HG03039 (cell line): ENCODE measurements around the gene BTF3.
"Not testable (repeated sequence)": the region's sequence is repeated elsewhere in the genome, so short reads cannot be mapped to it uniquely, and the experiment has no call there.

Experiments
- ATAC-seq: cut with Tn5 transposase; IDR thresholded peaks from one replicate; pipeline ENCODE4 v1.9.1; 2021; ENCODE audit warnings: mild to moderate bottlenecking, moderate library complexity; ENCODE audit not compliant: unreplicated experiment

Gene BTF3

DNA sequence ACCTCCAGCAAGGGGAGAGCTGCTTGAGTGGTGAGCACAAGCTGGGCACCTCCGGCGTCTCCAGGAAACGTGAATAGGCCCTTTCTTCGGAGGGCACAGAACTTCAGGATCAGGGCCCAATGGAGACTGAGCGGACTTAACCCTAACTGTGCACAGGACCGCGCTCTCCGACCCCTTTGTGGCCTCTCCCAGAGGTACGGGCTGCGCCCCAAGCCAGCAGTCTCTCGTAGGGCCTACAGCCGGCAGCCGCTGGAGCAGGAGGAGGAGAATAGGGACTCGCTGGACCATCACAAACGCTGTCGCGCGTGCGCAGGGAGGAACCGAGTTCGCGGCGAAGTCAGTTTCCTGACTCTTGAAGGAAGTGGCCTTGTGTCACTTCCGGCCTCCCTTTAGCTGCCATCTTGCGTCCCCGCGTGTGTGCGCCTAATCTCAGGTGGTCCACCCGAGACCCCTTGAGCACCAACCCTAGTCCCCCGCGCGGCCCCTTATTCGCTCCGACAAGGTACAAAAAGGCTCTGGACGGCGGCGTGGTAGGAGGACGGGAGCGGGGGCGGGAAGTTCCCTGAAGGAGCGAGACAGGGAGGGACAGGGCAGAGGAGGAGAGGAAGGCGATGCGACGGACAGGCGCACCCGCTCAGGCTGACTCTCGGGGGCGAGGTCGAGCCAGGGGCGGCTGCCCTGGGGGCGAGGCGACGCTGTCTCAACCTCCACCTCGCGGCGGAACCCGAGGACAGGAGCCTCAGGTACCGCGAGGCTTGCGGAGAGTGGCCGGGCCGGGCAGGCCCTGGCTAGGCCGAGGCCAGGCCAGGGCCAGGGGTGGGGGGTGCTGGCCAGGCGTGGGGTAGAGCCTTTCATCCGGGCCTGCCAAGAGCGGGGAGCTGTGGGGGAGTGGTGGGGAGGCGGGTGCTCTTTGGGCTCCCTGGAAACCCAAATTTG lies at the start of gene BTF3:
TSS of gene BTF3 (plus strand) at position 386 of the 936 bp plus-strand sequence. CDS start at position 612, 226 bp downstream.
- ATAC-seq, result peak; percentile 96

DNA sequence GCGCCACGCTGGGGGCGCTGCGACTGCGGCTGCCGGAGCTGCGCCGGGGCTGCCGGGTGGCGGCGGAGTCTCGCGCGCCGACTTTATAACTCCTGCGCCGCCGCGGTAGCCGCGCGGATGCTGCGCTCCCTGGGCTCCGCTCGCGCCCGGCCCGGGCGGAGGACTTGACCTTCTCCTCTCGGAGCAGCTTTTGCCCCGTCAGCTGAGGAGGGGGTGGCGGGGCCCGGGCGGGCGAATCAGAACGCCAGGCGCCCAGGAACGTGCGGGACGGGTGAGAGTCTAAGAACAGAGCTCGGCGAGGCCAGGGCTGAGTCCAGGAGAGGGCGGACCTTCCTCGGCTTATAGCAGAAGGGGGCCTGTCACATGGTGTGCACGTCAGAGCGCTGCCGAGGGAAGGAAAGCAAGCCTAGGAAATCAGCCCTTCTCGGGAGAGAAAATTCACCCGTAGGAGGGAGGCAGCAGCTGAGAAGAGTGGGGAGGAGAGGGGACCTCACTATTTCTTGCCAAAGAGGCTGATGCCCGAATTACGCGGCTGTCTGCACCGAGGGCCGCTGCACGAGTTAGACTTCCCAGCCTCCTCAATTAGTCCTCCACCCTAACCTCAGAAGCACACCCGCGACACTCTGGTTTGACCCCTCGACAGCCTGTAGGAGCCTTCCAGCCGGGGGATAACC lies 49.6 kb upstream of the BTF3 start, which contains the start of gene FOXD1:
TSS of gene FOXD1 (minus strand) at position 315 of the 674 bp plus-strand sequence. CDS start 415 bp downstream, outside the sequence.
- no peak for ATAC-seq

DNA sequence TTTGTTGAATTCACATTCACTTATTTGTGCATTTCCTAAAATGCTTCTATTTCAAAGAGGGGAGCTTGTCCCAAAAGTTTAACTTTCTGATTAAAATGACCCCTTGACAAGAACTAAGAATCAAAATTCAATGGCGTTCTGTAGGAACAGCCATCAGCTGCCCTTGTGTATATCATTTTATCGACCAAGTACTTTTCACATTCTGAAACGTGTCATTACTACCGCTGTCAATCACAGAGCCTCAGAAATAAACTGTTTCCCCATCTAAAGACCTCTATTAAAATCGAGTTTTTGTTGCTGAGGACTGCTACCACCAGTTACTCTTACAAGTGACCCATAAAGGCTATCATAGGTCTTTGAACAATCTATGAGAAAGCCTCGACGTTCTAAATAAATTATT lies 48.1 kb upstream of the BTF3 start:
- no peak for ATAC-seq

DNA sequence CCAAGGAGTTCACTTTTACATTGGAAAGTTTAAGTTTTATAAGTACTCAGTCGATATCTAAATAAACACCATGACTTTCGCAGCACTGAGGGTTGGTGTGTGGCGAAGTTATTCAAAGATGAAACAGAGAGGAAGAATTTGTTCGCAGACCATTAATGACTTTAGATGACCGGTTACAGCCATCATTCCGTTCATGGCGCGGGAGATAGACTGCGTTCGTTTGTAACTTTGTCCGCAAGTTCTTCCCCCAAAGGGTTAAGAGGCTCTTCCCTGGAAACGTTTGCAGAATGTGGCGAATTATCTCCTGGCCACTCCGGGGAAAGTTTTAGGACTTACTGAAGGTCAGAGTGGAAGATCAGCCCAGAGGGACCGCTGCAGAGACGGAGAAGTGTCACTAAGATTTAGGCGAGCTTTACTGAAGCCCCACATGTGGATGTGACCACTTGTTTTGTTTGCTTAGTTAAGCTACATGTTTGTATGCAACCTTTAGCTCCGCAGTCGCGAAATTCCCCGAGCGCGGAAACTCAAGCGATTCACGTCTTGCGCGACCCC lies 47.5 kb upstream of the BTF3 start:
- no peak for ATAC-seq

DNA sequence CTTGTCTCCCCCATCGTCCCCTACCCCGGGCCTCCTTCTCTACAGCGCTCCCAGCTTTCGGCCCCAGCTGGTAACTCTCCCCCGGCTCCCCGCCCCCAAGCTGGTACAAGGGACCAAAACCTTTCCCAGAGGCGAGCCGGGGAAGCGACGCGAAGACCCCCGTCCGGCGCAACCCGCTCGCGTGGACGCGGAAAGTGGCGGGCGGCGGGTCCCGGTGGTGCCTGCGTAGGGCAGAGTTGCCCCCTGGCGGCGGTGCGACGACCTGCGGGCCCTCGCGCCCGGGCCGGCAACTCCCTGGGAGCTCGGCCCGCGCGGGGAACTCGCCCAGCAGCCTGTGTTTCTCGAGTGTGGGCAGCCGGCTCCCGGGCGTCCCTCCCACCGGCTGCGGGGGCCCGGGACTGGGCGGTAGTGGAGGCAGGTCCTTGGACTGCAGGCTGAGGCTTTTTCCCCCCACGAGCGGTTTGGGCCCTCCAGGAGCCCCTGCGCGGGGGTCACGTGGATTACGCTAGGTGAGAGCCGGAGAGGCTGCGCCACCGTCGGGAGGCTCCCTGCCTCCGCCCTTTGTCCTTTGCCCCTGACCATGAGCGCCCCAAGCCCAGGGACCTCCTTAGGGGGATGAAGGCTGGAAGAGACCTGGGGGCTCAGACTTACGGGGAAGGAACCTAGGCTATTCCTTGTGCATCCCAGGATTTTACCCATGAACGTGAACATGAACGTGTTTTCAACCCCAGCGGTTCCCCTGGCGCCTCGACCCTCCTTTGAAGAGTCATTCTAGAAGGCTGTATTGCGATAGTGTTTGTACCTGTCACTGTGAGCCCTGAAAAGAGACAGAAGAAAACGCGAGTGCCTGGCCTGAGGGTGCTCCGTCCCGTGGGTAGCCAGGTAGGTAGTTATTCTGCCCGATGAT lies 46.8 kb upstream of the BTF3 start:
- ATAC-seq, result no peak

DNA sequence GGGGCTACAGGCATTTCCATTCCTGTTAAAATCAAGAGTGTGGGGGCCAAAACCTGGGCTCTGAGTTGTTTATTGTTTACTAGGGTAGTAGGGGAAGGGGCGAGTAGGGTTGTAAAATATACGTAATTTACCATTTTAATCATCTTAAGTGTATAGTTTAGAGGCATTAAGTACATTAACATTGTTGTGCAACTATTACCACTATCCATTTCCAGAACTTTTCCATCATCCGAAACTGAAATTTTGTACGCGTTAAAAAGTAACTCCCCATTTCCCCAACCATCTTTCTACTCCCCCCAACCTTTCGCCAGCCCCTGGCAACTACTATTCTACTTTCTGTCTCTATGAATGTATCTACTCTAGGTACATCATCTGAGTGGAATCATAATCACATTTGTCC lies 46.0 kb upstream of the BTF3 start:
- ATAC-seq, result no peak

DNA sequence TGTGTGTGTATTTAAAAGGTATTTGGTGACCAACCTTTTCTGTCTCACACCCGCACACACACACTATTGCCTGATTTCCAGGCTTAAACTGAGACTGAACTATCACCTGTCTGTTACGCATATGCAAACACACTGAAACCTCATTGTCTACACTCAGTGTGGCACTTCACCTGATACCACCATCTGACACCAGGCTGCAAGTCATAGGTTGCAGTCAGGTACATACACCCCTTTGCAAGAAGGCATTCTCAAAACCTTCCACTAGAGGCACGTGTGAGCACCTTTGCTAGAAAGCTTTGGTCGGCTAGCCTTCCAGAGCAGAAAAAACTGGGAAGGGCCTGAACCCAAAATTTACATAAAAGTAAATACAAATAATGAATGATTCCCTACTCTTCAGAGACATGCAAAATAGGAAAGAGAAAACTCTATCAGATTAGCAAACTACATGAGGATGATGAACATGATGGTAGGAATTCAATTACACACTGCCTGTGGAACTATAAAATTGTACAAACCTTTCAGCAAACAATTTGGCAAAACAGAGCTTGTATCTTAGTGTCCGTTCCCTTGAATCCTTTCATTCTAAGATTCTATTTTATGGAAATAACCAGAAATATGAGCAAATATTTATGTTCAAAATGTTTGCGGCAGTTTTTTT lies 43.7 kb upstream of the BTF3 start:
- ATAC-seq, result peak; percentile 73

DNA sequence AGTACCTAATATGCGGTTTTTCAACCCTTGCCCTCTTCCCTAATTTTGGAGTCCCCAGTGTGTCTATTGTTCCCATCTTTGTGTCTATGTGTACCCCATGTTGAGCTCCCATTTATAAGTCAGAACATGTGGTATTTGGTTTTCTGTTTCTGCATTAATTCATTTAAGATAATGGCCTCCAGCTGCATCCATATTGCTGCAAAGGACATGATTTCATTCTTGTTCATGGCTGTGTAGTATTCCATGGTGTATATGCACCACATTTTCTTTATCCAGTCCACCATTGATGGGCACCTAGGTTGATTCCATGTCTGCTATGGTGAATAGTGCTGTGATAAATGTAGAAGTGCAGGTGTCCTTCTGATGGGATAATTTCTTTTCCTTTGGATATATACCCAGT lies 41.8 kb upstream of the BTF3 start:
- not testable (repeated sequence) for ATAC-seq

DNA sequence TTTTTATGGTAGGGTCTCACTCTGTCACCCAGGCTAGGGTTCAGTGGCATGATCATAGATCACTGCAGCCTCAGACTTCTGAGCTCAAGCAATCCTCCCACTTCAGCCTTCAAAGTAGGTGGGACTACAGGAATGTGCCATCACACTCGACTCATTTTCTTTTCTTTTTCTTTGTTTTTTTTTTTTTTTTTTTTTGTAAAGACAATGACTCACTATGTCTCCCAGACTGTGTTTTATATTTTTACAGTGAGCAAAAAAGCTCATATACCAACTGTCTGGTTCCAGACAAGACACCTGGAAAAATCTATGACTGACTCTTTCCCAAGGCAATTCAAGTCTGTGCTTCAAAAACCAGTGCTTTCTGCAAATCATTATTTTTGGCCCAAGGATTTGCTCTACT lies 38.9 kb upstream of the BTF3 start:
- ATAC-seq, result no peak

DNA sequence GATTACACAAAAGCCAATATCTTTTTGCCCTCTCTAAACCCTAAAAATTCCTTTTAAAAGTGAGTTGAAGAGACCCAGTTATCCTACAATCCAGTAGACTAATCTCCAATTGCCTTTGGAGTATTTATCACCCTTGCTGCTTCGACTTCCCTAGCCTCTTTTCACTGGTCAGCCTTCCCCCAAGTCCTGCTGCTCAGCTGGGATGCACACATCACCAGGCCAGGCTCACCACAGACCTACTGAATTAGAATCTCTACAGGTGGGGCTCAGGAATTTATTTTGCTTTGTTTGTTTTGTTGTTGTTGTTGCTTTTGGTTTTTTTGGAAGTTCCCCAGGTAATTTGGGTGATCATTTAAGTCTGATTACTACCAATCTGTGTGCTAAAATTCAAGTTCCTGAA lies 38.1 kb upstream of the BTF3 start:
- no peak for ATAC-seq

DNA sequence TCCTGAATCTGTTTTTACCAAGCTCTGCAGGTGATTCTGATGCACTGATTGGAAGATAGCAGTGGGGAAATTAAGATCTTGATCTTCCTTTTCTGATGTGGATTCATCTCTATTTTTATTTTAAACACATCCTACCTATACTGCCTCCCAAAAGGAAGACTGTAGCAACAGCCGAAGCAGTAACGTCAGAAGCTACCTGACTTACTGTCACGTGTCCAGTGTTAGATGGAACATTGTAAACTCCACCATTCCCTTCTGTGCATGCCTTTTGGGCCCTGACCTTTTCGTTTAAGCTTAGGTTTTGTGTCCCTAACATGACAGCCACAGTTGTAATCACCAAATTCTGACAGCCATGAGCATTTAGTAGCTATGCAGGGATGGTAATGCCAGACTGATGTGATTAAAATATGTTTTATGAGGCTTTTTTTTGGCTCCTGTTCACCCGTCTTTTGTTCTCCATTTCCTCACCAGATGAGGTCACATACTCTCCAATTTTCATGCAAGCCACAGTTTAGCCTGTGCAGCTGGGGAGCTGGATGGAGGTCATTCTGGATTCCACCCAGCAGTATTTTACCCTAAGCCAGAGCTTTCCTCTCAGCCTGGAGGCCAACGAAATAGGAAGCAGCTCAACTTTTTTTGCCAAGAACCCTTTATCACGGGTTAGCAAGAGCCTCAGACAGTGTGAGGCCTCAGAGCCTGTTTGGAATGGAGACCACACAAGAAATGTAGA lies 34.1 kb upstream of the BTF3 start:
- no peak for ATAC-seq

DNA sequence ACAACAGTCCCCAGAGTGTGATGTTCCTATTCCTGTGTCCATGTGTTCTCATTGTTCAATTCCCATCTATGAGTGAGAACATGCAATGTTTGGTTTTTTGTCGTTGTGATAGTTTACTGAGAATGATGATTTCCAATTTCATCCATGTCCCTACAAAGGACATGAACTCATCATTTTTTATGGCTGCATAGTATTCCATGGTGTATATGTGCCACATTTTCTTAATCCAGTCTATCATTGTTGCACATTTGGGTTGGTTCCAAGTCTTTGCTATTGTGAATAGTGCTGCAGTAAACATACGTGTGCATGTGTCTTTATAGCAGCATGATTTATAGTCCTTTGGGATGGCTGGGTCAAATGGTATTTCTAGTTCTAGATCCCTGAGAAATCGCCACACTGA lies 29.6 kb upstream of the BTF3 start:
- not testable (repeated sequence) for ATAC-seq

DNA sequence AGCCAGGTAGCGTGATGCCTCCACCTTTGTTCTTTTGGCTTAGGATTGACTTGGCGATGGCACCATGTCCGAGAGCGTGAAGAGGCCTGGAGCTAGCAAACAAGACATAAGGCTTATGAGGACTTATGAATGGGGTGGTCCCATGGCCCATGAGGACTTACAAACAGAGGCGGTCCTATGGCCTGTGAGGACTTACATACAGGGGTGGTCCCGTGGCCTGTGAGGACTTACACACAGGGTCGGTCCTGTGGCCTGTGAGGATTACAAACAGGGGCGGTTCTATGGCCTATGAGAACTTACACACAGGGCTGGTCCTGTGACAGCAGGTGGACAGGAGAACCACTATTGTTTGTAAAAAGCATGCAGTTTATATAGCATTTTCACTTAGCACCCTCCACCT lies 28.4 kb upstream of the BTF3 start:
- ATAC-seq, result no peak

DNA sequence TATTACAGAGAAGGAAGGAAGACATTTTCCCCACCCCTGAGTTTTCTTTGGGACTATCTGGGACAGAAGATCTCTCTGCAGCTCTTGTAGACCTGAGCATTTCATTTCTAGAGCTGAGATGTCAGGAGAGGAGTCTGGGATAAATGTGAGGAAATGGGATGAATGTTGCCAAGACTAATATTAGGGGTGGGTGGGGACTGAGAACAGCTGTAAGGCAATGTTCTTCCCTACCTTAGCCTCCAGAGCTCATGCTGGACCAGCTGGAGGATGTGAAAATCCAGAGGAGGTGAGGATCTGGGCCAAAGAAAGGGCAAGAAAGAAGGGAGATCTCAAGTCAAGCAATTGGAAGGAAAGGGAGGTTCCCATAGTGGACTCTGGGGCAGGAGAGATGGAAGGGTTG lies 26.6 kb upstream of the BTF3 start:
- no peak for ATAC-seq

DNA sequence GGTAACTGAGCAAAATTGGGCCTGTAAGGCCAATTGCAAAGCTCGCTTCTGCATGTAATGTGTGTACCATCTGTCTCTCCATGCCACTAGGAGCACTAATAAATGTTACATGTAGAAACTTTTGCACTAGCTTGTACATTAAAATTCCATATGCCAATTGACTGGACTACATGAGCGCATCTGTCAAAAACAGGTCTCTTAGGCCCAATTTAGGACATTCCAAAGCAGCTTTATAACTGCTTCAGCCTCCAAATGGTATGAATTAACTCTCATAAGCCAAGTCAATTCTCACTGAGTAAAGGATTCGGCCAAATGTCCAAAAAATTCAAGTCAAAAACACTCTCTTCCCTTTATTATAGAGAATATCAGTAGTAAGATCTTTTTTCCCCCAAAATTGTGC lies 26.1 kb upstream of the BTF3 start:
- ATAC-seq, result no peak

DNA sequence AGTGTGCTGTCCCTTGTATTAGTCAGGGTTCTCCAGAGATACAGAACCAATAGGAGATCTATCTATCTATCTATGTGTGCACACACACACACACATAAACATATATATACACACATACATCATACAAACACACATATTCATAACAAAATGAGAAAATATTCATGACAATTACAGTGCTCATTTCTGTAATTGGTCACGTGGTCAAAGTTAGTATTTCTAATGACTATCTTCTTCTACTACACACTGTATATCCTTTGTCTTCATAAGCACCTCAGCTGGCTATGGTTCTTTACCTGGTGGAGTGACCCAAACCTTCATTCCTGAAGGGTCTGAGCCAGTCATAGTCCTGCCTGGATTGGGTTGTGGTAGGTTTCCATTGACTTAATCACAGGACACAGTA lies 17.7 kb upstream of the BTF3 start:
- ATAC-seq, result no peak

DNA sequence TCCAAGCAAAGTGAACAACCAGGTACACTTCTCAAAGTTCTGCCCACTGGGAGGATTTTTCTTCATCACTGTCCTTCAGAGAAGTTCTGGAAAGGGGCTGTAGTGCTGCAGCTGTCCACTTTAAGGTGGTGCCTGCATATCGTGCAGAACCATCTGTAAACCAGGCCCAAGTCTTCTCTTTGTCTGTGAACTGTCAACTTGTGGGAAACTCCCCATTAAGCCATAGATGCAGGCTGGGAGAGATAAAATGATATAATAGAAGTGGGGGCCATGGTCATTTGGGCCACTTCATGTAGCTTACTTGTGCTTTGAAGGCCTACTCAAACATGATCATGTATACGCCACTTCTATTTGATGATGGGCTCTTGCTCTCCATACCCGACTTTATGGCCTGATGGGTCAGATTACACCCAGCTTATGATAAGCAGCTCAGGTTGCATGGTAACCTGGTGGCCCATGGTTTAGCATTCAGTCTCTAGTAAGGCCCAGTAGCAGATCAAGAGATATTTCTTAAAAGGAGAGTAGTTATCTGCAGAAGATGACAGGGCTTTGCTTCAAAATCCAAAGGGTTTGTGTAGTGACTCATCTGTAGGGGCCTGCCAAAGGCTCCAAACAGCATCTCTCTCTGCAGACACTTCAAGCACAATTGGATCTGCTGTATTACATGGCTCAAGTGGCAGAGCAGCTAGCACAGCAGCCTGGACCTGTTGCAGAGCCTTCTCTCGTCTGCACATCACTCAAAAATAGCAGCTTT lies 15.7 kb upstream of the BTF3 start:
- no peak for ATAC-seq

DNA sequence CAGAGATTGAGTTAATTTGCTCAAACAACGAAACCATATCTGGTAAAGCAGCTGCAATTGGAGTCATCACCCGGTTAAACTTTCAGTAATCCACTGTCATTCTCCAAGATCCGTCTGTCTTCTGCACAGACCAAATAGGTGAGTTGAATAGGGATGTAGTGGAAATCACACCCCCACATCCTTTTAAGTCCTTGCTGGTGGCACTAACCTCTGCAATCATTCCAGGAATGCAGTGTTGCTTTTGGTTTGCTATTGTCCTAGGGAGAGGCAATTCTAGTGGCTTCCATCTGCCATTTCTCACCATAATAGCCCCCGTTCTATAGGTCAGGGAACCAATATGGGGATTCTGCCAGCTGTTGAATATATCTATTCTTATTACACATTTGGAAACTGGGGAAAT lies 14.6 kb upstream of the BTF3 start:
- ATAC-seq, result no peak

DNA sequence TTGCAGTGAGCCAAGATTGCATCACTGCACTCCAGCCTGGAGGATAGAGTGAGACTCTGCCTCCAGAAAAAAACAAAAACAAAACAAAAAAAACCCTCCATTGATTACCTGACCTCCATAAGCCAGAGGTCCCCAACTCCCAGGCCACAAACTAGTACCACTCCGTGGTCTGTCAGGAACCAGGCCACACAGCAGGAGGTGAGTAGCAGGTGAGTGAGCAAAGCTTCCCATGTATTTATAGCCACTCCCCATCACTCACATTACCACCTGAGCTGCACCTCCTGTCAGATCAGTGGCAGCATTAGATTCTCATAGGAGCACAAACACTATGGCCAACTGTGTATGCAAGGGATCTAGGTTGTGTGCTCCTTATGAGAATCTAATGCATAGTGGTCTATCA lies 13.7 kb upstream of the BTF3 start:
- ATAC-seq, result no peak
